H1 (cell line): ENCODE data around the gene ANKRD53.

Experiments
- CHD2 ChIP-seq: IDR thresholded peaks from 2 replicates; pipeline ENCODE4 v1.6.1; 2012; ENCODE audit warnings: low read length, improper control_type of control experiment
- CTCF ChIP-seq, 3 experiments: IDR thresholded peaks; 1 replicate in 2 of 3; 2 replicates in 1 of 3; pipeline versions ENCODE4 v1.5.1 to v1.6.1; 2011; ENCODE audit warnings: low read length in 3 of 3, mild to moderate bottlenecking in 3 of 3, inconsistent platforms in 2 of 3, low read depth in 1 of 3, moderate library complexity in 1 of 3; ENCODE audit not compliant: insufficient read depth in 1 of 3; ENCODE audit errors: control extremely low read depth in 1 of 3
- JUND ChIP-seq: IDR thresholded peaks from 2 replicates; pipeline ENCODE4 v1.6.1; 2011; ENCODE audit warnings: mild to moderate bottlenecking, improper control_type of control experiment, low read length
- POU5F1 ChIP-seq: IDR thresholded peaks from 2 replicates; pipeline ENCODE4 v1.6.1; 2011; ENCODE audit warnings: low read depth, mild to moderate bottlenecking, low read length, moderate library complexity
- SIX5 ChIP-seq: IDR thresholded peaks from 2 replicates; pipeline ENCODE4 v1.6.1; 2011; ENCODE audit warnings: mild to moderate bottlenecking, low read depth, low read length

GRCh38 chr2:70977605-70978205 is 725 bp upstream of the ANKRD53 start:
- TF ChIP-seq JUND (no peak), CTCF (IDR thresholded peaks at IDR 0.05; ENCODE audit: control extremely low read depth in 1 of 3, insufficient read depth in 1 of 3, low read depth in 1 of 3, low read length in 3 of 3) (no peak), POU5F1 (no peak), CHD2 (no peak), SIX5 (no peak)
